HepG2 (cell line): Measurements from ENCODE around the gene GAL3ST1. TPM values are rescaled to one million over a fixed set of nuclear protein-coding genes. Genes with fewer than 3 reads are reported as not detected.
A peak's percentile ranks its signal among the peaks of the same experiment; 100 is the strongest.

ENCODE experiments used
- CBX5 ChIP-seq: sonication (generic); formaldehyde crosslinking; IDR thresholded peaks from 2 replicates; pipeline ENCODE4 v1.4.0; 2020; ENCODE audit warnings: missing genetic modification reagents, borderline replicate concordance
- CEBPZ ChIP-seq: IDR thresholded peaks from 2 replicates; pipeline ENCODE4 v1.6.1; 2012; ENCODE audit warnings: low read length, improper control_type of control experiment
- MYC ChIP-seq: sonication (generic); formaldehyde crosslinking; IDR thresholded peaks from 2 replicates; pipeline ENCODE4 v1.9.0; 2021; ENCODE audit warnings: missing genetic modification reagents, borderline replicate concordance
- ONECUT2 ChIP-seq: sonication (generic); formaldehyde crosslinking; IDR thresholded peaks from 2 replicates; pipeline ENCODE4 v1.4.0; 2020; ENCODE audit warnings: missing genetic modification reagents
- REXO4 ChIP-seq: sonication (generic); formaldehyde crosslinking; IDR thresholded peaks from 2 replicates; pipeline ENCODE4 v1.8.0; 2022; ENCODE audit warnings: missing genetic modification reagents, mild to moderate bottlenecking, borderline replicate concordance
- SIN3A ChIP-seq: IDR thresholded peaks from 2 replicates; pipeline ENCODE4 v1.6.1; 2011; ENCODE audit warnings: low read depth, mild to moderate bottlenecking, control low read depth, low read length, borderline replicate concordance
- SMC3 ChIP-seq: IDR thresholded peaks from 2 replicates; pipeline ENCODE4 v1.6.1; 2011; ENCODE audit warnings: low read length, improper control_type of control experiment
- TCF7 ChIP-seq: sonication (generic); IDR thresholded peaks from 2 replicates; pipeline ENCODE4 v1.6.1; 2016; ENCODE audit warnings: antibody characterized with exemption, low read depth
- THRA ChIP-seq: sonication (generic); formaldehyde crosslinking; IDR thresholded peaks from 2 replicates; pipeline ENCODE4 v1.4.0; 2020; ENCODE audit warnings: missing genetic modification reagents, borderline replicate concordance
- YY1 ChIP-seq: IDR thresholded peaks from 2 replicates; pipeline ENCODE4 v1.6.1; 2011; ENCODE audit warnings: low read length, low read depth, moderate library complexity, mild to moderate bottlenecking; ENCODE audit not compliant: insufficient read depth, insufficient replicate concordance
- ZBTB14 ChIP-seq: sonication (generic); formaldehyde crosslinking; IDR thresholded peaks from 2 replicates; pipeline ENCODE4 v1.4.0; 2020; ENCODE audit warnings: missing genetic modification reagents
- ZHX2 ChIP-seq, 2 experiments: sonication (generic) in 1 of 2; formaldehyde crosslinking in 1 of 2; IDR thresholded peaks; 2 replicates each; pipeline versions ENCODE4 v1.6.1 to v1.9.0; 2014 to 2022; ENCODE audit warnings: antibody characterized with exemption in 1 of 2, borderline replicate concordance in 1 of 2, inconsistent platforms in 1 of 2, low read depth in 1 of 2, missing genetic modification reagents in 1 of 2
- polyA plus RNA-seq, 8 experiments: library from polyadenylated mRNA; depleted of rRNA in 3 of 8; stranded (reverse) in 7 of 8; unstranded in 1 of 8; fragments of >200 nt; fragmentation: Illumina TruSeq in 4 of 8; extraction: Trizol in 4 of 8; gene quantifications; 2 replicates each; pipeline versions ENCODE4 v1.2.1 to v1.2.3, GENCODE V29; 2011 to 2016; ENCODE audit warnings: low read depth in 4 of 8, missing spikeins in 1 of 8, mixed read lengths in 1 of 8; ENCODE audit not compliant: insufficient read depth in 1 of 8
- total RNA-seq, 5 experiments: library from RNA; depleted of rRNA; stranded (reverse); fragments of >200 nt; fragmentation: Illumina TruSeq; extraction: Trizol; gene quantifications; 2 replicates each; pipeline ENCODE4 v1.2.3, GENCODE V29; 2016; ENCODE audit warnings: low read depth in 1 of 5

Gene GAL3ST1
- total and polyA plus RNA-seq, 2 of the 13 experiments (the other 11 are each of a cell fraction or from before 2014, with no cell fraction given) = 4.4 to 14.7 TPM

- TF ChIP-seq CEBPZ (no peak), ONECUT2 (CRISPR knock-in tag) (no peak), SMC3 (no peak), THRA (CRISPR knock-in tag) (0 out of 2 replicates have a peak, but pooled peaks have one; percentile 4), ZHX2 (IDR thresholded peaks at IDR 0.05; ENCODE audit: low read depth) (peak; percentile 32; the same call in 1 of the 2 replicates), ZHX2 (CRISPR knock-in tag; IDR thresholded peaks at IDR 0.05; ENCODE audit: borderline replicate concordance) (no peak), ZBTB14 (CRISPR knock-in tag) (no peak; the same call in 1 of the 2 replicates), MYC (CRISPR knock-in tag) (peak; percentile 98), SIN3A (peak; percentile 84), YY1 (peak; percentile 77), REXO4 (CRISPR knock-in tag) (no peak), TCF7 (no peak), CBX5 (CRISPR knock-in tag) (peak; percentile 56; the same call in 1 of the 2 replicates)
Measured at GRCh38 chr22:30591588-30592359, 17.3 kb upstream of the GAL3ST1 start, which contains the start of gene PES1 (continued).
